Heart left ventricle (tissue), 13 donors: ENCODE data around the gene TXLNG.

Experiments
- POLR2A ChIP-seq, 2 donors: fragments of 450-650 bp; IDR thresholded peaks; one replicate each; pipeline ENCODE4 v1.6.1; 2017; ENCODE audit warnings: antibody characterized with exemption in 2 of 2, mild to moderate bottlenecking in 2 of 2, moderate library complexity in 2 of 2
- TF ChIP-seq, protein P1 (sequence below), 12 donors: fragments of 200-600 bp; sonication (generic) in 4 of 12; IDR thresholded peaks; one replicate each; pipeline versions ENCODE4 v1.5.0 to v1.8.0; 2018 to 2022; ENCODE audit warnings: antibody characterized with exemption in 12 of 12, mild to moderate bottlenecking in 5 of 12
- donor health status: ischemic (EF 13 %, LVEDD 7.1; RV severe dilation, severe dysfunction).
- donor health status: DM: no; HTN: yes; CAD: no.
- donor health status: DM: no; HTN: no; CAD: no.
- donor health status: ischemic (EF 25% LVEDD 6.9; RV normal size, moderate dysfunction).
- donor health status: ischemic (EF 25% LVEDD 5.7; RV mildly dilated, moderate dysfunction).
- donor health status: ischemic (EF 35%, LVEDD 5.7; RV mildly dilated, moderate dysfunction).
- donor health status: nonischemic (EF 11% LVEDD 7.7; RV severe dilation, severe dysfunction).
- donor health status: DM: yes; HTN: yes; CAD: no.
- donor health status: PGD.
- donor health status: ischemic (EF 29% LVEDD 5.4; RV normal size, mild dysfunction).
- donor health status: nonischemic (EF 23%, LVEDD 6.1; RV moderate dilation, normal function).

DNA sequence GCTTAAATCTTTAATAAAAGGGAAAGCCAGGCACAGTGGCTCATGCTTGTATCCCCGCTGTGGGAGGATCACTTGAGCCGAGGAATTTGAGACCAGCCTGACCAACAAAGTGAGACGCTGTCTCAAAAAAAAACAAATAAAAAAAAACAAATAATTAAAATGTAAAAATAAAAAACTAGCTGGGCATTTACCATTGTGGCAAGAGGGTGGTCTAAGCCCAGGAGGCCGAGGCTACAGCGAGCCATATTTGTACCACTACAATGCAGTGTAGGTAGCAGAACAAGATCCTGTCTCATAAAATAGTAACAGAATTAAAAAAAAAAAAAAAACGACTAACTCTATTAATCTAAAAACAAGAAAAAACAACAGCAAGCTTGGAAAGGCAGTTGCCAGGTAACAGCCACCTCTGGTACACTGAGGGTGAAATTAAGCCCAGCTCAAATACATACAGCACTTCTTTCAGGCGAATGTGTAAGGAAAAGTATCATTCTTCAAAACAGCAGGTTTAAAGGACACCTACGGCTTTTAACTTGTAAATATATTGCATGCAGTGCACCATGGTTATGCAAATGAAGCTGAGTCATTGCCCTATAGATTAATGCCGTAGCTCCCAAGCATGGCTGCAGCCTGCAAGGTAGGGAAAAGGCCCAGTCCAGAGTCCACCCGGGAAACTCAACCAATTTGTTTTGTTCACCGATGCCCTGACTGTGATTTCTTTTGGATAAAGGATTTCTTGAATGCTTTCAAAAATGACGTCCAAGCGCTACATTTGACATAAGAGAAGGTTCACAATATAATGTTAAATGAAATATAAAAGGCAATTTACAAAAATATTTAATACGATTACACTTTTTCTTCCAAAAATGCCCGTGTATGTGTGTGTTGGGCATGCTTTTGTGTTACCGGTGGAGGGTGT is 14.5 kb upstream of the TXLNG start:
- TF ChIP-seq, protein P1, sequence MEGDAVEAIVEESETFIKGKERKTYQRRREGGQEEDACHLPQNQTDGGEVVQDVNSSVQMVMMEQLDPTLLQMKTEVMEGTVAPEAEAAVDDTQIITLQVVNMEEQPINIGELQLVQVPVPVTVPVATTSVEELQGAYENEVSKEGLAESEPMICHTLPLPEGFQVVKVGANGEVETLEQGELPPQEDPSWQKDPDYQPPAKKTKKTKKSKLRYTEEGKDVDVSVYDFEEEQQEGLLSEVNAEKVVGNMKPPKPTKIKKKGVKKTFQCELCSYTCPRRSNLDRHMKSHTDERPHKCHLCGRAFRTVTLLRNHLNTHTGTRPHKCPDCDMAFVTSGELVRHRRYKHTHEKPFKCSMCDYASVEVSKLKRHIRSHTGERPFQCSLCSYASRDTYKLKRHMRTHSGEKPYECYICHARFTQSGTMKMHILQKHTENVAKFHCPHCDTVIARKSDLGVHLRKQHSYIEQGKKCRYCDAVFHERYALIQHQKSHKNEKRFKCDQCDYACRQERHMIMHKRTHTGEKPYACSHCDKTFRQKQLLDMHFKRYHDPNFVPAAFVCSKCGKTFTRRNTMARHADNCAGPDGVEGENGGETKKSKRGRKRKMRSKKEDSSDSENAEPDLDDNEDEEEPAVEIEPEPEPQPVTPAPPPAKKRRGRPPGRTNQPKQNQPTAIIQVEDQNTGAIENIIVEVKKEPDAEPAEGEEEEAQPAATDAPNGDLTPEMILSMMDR (IDR thresholded peaks at IDR 0.05) = no peak
- no peak for TF ChIP-seq POLR2A (IDR thresholded peaks at IDR 0.05)
